ENCODE results near the gene SPARCL1.

The SPARCL1 gene

DNA sequence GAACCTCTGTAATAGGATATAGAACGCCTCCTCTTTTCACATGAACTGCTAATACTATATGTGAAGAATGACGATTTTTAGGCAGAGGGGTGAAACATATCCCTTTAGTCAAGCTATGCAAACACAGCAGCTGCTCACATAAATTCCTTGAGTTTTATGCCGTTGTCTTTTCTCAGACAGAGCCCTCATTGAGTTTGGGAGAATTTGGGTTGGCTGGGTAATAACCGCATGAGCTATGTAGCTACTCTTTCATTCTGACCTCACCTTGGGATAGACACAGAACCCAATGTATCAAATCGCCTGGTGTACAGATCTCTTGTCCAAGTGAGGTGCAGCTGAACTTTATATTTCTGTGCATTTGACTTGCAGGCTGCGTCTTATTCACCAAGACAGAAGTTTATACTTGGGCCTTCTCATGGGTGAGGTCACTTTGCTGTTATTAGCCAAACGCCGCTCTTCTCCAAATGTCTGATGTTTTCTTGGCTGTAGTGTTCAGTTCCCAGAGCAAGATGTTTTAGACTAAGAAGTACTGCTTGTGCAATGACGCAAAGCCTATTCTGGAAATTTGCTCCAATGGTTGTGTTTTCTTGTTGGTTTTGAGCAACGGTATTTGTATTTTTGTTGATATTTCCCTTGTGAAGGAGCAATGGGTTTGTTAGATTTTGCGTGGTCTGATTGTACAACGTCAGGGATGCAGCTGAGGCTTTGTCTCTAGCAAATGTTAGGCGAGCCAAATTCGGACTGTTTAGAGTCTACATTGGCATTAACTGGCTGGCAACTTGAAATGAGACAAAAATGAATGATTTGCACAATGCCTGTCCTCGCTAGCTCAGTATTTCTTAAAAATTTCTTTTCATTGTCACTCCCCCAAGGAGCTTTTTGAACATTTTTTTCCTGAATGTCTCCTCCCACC lies 11.2 kb upstream of the SPARCL1 start:
- H3K9me2 ChIP-seq (replicated peaks; ENCODE audit: insufficient read depth, low read length): no peaks in the 10 kb centered on the region
- no peaks in the 10 kb centered on the region for H3K9me3 ChIP-seq (replicated peaks; ENCODE audit: insufficient read depth, low read length)
- H4K20me1 ChIP-seq (ENCODE audit: insufficient read depth, low read length): no peaks in the 10 kb centered on the region
- no peak overlapping the region for H3K4me3 ChIP-seq (ENCODE audit: low read length)
- no peaks in the 10 kb centered on the region for H3K27me3 ChIP-seq (replicated peaks; ENCODE audit: insufficient read depth, low read length)
- TF ChIP-seq EZH2 (optimal IDR thresholded peaks at IDR 0.05; ENCODE audit: low read depth, low read length) (no peak), EZH2phosphoT487 (IDR thresholded peaks at IDR 0.05; ENCODE audit: low read length) (no peak)
- TF ChIP-seq, protein P1, sequence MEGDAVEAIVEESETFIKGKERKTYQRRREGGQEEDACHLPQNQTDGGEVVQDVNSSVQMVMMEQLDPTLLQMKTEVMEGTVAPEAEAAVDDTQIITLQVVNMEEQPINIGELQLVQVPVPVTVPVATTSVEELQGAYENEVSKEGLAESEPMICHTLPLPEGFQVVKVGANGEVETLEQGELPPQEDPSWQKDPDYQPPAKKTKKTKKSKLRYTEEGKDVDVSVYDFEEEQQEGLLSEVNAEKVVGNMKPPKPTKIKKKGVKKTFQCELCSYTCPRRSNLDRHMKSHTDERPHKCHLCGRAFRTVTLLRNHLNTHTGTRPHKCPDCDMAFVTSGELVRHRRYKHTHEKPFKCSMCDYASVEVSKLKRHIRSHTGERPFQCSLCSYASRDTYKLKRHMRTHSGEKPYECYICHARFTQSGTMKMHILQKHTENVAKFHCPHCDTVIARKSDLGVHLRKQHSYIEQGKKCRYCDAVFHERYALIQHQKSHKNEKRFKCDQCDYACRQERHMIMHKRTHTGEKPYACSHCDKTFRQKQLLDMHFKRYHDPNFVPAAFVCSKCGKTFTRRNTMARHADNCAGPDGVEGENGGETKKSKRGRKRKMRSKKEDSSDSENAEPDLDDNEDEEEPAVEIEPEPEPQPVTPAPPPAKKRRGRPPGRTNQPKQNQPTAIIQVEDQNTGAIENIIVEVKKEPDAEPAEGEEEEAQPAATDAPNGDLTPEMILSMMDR (IDR thresholded peaks at IDR 0.05; ENCODE audit: low read length): no peak
- no peak overlapping the region for H2AFZ ChIP-seq (ENCODE audit: low read length)
- H3F3A ChIP-seq (ENCODE audit: insufficient read depth, low read length): no peaks in the 10 kb centered on the region
- H3K9ac ChIP-seq (ENCODE audit: low read length): no peak overlapping the region
- DNase-seq: no peak
- no peak overlapping the region for H3K27ac ChIP-seq (ENCODE audit: low read length)
- no peak overlapping the region for H3K4me2 ChIP-seq (ENCODE audit: low read depth, low read length)
- H3K4me1 ChIP-seq (ENCODE audit: low read length): no peaks in the 10 kb centered on the region
- H3K36me3 ChIP-seq (replicated peaks; ENCODE audit: insufficient read depth, low read length): no peaks in the 10 kb centered on the region
- no peaks in the 10 kb centered on the region for H3K79me2 ChIP-seq (ENCODE audit: low read length)

DNA sequence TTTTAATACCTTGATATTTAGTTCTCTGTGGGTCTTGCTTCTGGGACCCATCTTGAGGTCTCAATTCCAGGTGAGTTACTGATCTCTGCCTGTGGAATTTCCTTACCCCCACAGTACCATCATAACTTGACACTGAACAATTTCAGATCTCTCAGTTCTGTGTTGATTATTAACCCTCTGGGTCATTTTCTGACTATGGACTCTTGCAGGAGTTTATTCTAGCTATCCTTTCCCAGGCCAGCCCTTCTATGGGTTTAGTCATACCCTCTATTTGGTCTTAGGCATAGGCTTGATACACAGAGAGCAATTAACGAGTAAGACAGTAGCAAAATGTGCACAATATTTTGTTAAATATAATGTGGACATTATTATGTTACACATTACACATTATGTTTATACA lies 3.7 kb upstream of the SPARCL1 start:
- H4K20me1 ChIP-seq (ENCODE audit: insufficient read depth, low read length): no peaks in the 10 kb centered on the region
- no peak overlapping the region for H3K4me3 ChIP-seq (ENCODE audit: low read length)
- H2AFZ ChIP-seq (ENCODE audit: low read length): no peak overlapping the region
- H3K4me2 ChIP-seq (ENCODE audit: low read depth, low read length): no peak overlapping the region
- TF ChIP-seq EZH2 (optimal IDR thresholded peaks at IDR 0.05; ENCODE audit: low read depth, low read length) (no peak), EZH2phosphoT487 (IDR thresholded peaks at IDR 0.05; ENCODE audit: low read length) (no peak)
- TF ChIP-seq, protein P1 (IDR thresholded peaks at IDR 0.05; ENCODE audit: low read length): no peak
- H3K27me3 ChIP-seq (replicated peaks; ENCODE audit: insufficient read depth, low read length): no peaks in the 10 kb centered on the region
- no peaks in the 10 kb centered on the region for H3K4me1 ChIP-seq (ENCODE audit: low read length)
- H3F3A ChIP-seq (ENCODE audit: insufficient read depth, low read length): no peaks in the 10 kb centered on the region
- no peaks in the 10 kb centered on the region for H3K36me3 ChIP-seq (replicated peaks; ENCODE audit: insufficient read depth, low read length)
- H3K9me2 ChIP-seq (replicated peaks; ENCODE audit: insufficient read depth, low read length): no peaks in the 10 kb centered on the region
- H3K27ac ChIP-seq (ENCODE audit: low read length): no peak overlapping the region
- no peaks in the 10 kb centered on the region for H3K79me2 ChIP-seq (ENCODE audit: low read length)
- no peaks in the 10 kb centered on the region for H3K9me3 ChIP-seq (replicated peaks; ENCODE audit: insufficient read depth, low read length)
- no peak for DNase-seq
- H3K9ac ChIP-seq (ENCODE audit: low read length): no peak overlapping the region

DNA sequence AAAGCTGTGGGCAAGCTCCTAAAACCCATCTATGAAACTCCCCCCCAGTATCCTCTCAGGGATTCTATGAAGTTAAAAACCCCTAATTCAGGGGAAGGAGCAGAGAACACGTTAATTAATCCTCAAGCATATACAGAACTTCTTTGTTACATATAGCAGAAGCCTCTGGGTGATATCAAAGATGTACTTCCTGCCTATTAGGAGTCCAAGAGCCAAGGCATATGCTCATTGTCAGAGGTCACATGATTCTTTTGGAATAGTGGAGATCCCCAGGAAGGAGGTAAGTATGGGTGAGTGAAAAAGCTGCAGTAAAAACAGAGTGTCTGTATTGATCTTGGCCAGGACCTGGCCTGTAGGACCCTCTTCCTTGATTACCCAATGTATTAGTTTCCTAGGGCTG lies 2.9 kb upstream of the SPARCL1 start:
- H3F3A ChIP-seq (ENCODE audit: insufficient read depth, low read length): no peaks in the 10 kb centered on the region
- H3K79me2 ChIP-seq (ENCODE audit: low read length): no peaks in the 10 kb centered on the region
- no peak overlapping the region for H3K27ac ChIP-seq (ENCODE audit: low read length)
- H3K27me3 ChIP-seq (replicated peaks; ENCODE audit: insufficient read depth, low read length): no peaks in the 10 kb centered on the region
- no peaks in the 10 kb centered on the region for H3K9me3 ChIP-seq (replicated peaks; ENCODE audit: insufficient read depth, low read length)
- H3K4me1 ChIP-seq (ENCODE audit: low read length): no peaks in the 10 kb centered on the region
- TF ChIP-seq EZH2 (optimal IDR thresholded peaks at IDR 0.05; ENCODE audit: low read depth, low read length): no peak
- no peak for TF ChIP-seq EZH2phosphoT487 (IDR thresholded peaks at IDR 0.05; ENCODE audit: low read length)
- TF ChIP-seq, protein P1 (IDR thresholded peaks at IDR 0.05; ENCODE audit: low read length): no peak
- no peak overlapping the region for H3K4me2 ChIP-seq (ENCODE audit: low read depth, low read length)
- no peaks in the 10 kb centered on the region for H4K20me1 ChIP-seq (ENCODE audit: insufficient read depth, low read length)
- no peak overlapping the region for H3K4me3 ChIP-seq (ENCODE audit: low read length)
- no peak for DNase-seq
- no peak overlapping the region for H3K9ac ChIP-seq (ENCODE audit: low read length)
- no peak overlapping the region for H2AFZ ChIP-seq (ENCODE audit: low read length)
- no peaks in the 10 kb centered on the region for H3K9me2 ChIP-seq (replicated peaks; ENCODE audit: insufficient read depth, low read length)
- H3K36me3 ChIP-seq (replicated peaks; ENCODE audit: insufficient read depth, low read length): no peaks in the 10 kb centered on the region

All from MM.1S (cell line).